ENCODE results near the gene KAZALD1.

KAZALD1 gene

DNA sequence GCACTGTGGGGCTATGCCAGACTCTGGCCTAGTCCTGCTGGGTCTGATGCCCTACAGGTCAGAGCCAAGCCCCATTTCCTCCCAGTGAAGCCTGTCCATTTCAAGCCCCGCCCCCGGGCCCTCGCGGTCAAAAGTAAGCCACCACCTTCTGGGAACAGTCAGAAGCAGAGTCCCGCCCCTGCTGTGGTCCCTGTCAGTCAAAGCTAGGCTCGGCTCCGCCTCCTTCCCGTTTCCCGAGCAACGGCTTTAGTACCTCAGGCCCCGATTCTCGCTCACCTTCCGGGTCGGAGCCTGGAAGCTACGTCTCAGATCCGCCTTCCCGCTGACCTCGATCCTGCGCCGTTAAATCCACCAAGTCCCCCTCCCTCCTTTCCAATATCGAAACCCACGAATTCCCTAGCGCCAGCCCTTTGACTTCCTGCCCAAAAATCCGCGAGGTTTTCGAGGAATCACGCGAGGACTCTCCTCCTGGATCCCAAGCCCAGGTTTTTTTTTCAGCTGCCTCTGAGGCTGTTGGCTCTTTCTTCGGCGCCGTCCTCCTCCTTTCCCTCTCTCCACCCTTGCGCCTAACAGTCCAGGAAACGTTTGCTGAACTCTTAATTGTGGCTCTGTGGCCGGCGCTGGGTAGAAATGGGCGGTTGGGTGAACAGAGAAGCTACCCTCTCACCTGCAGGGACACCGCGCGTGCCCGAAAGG lies 19.0 kb upstream of the KAZALD1 start:
- in situ Hi-C loops (cut with HindIII; ENCODE audit: low pct_ligation_motif_present, low sequenced_read_pairs) = no loop called here
- TF ChIP-seq, protein P1, sequence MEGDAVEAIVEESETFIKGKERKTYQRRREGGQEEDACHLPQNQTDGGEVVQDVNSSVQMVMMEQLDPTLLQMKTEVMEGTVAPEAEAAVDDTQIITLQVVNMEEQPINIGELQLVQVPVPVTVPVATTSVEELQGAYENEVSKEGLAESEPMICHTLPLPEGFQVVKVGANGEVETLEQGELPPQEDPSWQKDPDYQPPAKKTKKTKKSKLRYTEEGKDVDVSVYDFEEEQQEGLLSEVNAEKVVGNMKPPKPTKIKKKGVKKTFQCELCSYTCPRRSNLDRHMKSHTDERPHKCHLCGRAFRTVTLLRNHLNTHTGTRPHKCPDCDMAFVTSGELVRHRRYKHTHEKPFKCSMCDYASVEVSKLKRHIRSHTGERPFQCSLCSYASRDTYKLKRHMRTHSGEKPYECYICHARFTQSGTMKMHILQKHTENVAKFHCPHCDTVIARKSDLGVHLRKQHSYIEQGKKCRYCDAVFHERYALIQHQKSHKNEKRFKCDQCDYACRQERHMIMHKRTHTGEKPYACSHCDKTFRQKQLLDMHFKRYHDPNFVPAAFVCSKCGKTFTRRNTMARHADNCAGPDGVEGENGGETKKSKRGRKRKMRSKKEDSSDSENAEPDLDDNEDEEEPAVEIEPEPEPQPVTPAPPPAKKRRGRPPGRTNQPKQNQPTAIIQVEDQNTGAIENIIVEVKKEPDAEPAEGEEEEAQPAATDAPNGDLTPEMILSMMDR (IDR thresholded peaks at IDR 0.05; ENCODE audit: low read depth, low read length, missing control alignments) = no peak
- peaks cover 4% of the 10 kb centered on the region for H3K27me3 ChIP-seq (replicated peaks)

DNA sequence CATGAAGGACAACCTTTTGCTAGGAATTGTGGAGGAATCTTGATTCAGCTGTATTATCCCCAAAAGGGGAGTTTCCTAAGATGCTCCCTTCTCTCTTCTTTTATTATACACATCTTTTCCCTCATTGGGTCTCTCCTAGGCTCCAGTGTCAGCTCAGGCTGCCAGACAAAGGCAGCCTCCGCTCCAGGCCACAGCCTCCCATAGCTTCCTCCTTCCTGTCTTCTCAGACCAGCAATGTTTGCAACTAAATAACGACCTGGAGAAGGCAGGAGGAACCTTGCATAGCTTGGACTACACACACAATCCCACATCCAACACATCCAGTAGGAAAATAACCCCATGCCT lies 18.5 kb upstream of the KAZALD1 start:
- Histone ChIP-seq H3K27me3 (replicated peaks) (peaks cover 9% of the 10 kb centered on the region), H3K4me3 (ENCODE audit: low read depth, low read length) (peak overlapping the region; percentile 72), H3K27ac (peak overlapping the region; percentile 78), H3K36me3 (replicated peaks) (peaks cover 25% of the 10 kb centered on the region)
- in situ Hi-C loops (cut with HindIII; ENCODE audit: low pct_ligation_motif_present, low sequenced_read_pairs) = no loop called here
- no peak for DNase-seq
- TF ChIP-seq, protein P1 (IDR thresholded peaks at IDR 0.05; ENCODE audit: low read depth, low read length, missing control alignments) = no peak

More for the DNA sequence above, 19.0 kb upstream of the KAZALD1 start:
- Histone ChIP-seq H3K4me3 (ENCODE audit: low read depth, low read length) (peak overlapping the region; percentile 72), H3K27ac (peak overlapping the region; percentile 78), H3K36me3 (replicated peaks) (peaks cover 30% of the 10 kb centered on the region)
- peak; percentile 94 for DNase-seq

DNA sequence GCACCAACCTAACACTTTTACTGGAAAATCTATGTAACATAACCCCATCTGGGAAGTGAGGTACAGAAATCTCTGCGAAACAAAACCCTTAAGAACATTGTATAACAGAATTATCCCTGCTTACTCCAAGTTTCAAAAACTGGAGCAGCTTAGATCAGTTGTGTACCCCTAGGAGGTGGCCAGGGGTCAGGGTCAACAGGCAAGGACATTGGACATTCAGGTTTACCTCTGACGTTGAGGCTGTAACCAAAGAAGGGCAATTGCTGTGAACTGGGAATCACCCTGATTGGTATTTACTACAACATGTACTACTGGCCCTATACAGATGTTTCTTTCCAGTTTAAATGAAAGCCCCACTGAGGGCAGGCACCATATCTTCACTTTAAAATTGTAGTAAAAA lies 17.7 kb upstream of the KAZALD1 start:
- H3K36me3 ChIP-seq (replicated peaks) = peaks cover 17% of the 10 kb centered on the region
- in situ Hi-C loops (cut with HindIII; ENCODE audit: low pct_ligation_motif_present, low sequenced_read_pairs) = no loop called here
- peaks cover 17% of the 10 kb centered on the region for H3K27me3 ChIP-seq (replicated peaks)
- no peak overlapping the region for H3K27ac ChIP-seq
- TF ChIP-seq, protein P1 (IDR thresholded peaks at IDR 0.05; ENCODE audit: low read depth, low read length, missing control alignments) = no peak
- H3K4me3 ChIP-seq (ENCODE audit: low read depth, low read length) = no peak overlapping the region
- no peak for DNase-seq

DNA sequence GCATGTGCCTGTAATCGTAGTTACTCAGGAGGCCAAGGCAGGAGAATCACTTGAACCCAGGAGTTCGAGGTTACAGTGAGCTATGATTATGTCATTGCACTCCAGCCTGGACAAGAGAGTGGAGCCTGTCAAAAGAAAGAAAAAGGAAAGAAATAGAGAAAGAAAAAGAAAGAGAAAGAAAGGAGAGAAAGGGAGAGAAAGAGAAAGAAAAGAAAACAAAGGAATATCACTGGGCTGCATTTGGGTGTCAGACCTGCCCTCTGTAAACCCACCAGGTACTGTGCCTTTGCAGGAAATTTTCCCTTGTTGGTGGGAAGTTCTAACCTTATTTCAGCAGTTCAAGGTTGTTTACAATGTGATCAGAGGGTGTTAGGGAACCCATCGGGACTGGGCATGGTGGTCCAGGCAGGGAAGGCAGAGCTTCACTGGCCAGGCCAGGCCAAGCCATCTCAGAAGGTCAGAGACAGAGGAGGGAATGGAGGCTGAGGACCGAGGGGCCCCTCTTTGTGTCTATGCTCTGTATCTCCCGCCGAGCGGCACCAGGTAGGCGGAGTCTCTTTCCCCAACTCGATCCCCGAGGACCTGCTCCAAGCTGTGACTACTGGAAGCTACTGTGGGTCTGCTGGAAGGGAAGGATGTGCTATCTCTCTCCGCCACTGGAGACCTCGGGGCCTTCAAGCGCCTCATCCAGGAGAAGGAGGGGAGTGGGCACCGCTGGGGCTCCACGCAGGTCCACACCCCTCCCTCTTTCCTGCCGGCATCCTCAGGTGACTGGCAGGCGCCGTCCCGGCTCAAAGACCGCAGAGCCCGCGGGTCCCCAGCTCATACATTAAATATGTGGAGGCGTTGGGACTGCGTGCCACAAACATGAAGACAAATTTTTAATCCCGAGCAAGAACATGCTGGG lies 15.2 kb upstream of the KAZALD1 start:
- no peak for DNase-seq
- peaks cover 3% of the 10 kb centered on the region for H3K36me3 ChIP-seq (replicated peaks)
- peaks cover 28% of the 10 kb centered on the region for H3K27me3 ChIP-seq (replicated peaks)
- in situ Hi-C loops (cut with HindIII; ENCODE audit: low pct_ligation_motif_present, low sequenced_read_pairs) = no loop called here
- no peak overlapping the region for H3K4me3 ChIP-seq (ENCODE audit: low read depth, low read length)
- no peak overlapping the region for H3K27ac ChIP-seq
- TF ChIP-seq, protein P1 (IDR thresholded peaks at IDR 0.05; ENCODE audit: low read depth, low read length, missing control alignments) = peak; percentile 37

DNA sequence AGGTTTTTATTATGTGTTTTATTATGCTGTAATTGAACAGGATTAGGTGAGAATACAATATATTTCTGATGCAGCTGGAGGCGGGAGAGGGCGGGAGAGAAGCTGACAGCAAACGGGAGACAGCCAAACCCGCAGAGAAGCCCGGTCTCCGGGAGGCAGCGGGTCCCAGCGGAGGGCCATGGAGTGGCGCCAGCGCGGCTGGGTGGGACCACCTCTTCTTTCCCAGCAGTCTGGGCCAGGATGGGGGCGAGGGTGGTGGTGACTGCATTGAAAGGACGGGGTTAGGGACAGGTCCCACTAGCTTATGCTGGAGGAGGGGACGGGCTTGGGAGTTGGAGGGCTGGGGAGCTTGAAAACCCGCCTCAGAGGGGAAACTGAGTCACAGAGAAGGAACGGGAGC lies 14.5 kb upstream of the KAZALD1 start:
- in situ Hi-C loops (cut with HindIII; ENCODE audit: low pct_ligation_motif_present, low sequenced_read_pairs) = no loop called here
- no peak overlapping the region for H3K4me3 ChIP-seq (ENCODE audit: low read depth, low read length)
- peaks cover 28% of the 10 kb centered on the region for H3K27me3 ChIP-seq (replicated peaks)
- no peak overlapping the region for H3K27ac ChIP-seq
- TF ChIP-seq, protein P1 (IDR thresholded peaks at IDR 0.05; ENCODE audit: low read depth, low read length, missing control alignments) = no peak
- no peak for DNase-seq
- H3K36me3 ChIP-seq (replicated peaks) = no peaks in the 10 kb centered on the region

Data from brain microvascular endothelial cell (primary cell).